Liver (tissue), 9 donors: ENCODE data around the gene FOXL1. TPM values are rescaled to one million over a fixed set of nuclear protein-coding genes. Genes with fewer than 3 reads are reported as not detected.
"Not testable (repeated sequence)": the region's sequence is repeated elsewhere in the genome, so short reads cannot be mapped to it uniquely, and the experiment has no call there.

Experiments used
- DNase-seq: peaks from one replicate; pipeline ENCODE4 v3.0.0-alpha.2; 2017; ENCODE audit warnings: low spot score
- H3K27ac ChIP-seq, 2 donors: one replicate each; pipeline ENCODE4 v1.7.0; 2013; ENCODE audit warnings: inconsistent platforms in 2 of 2, low read length in 2 of 2, control low read depth in 1 of 2, low read depth in 1 of 2, mild to moderate bottlenecking in 1 of 2
- H3K27me3 ChIP-seq, 4 donors: one replicate each; pipeline versions ENCODE4 v1.6.1 to v1.7.0; 2013; ENCODE audit warnings: low read length in 3 of 4, inconsistent platforms in 1 of 4, mild to moderate bottlenecking in 1 of 4, moderate library complexity in 1 of 4; ENCODE audit not compliant: control insufficient read depth in 4 of 4, insufficient read depth in 4 of 4
- H3K36me3 ChIP-seq, 4 donors: one replicate each; pipeline versions ENCODE4 v1.6.1 to v1.7.0; 2013; ENCODE audit warnings: low read length in 3 of 4, mild to moderate bottlenecking in 3 of 4, low read depth in 1 of 4, moderate library complexity in 1 of 4; ENCODE audit not compliant: control insufficient read depth in 4 of 4, insufficient read depth in 3 of 4
- H3K4me1 ChIP-seq, 4 donors: one replicate each; pipeline versions ENCODE4 v1.6.1 to v1.7.0; 2013; ENCODE audit warnings: low read length in 3 of 4, mild to moderate bottlenecking in 3 of 4, moderate library complexity in 1 of 4; ENCODE audit not compliant: control insufficient read depth in 4 of 4, insufficient read depth in 4 of 4
- H3K4me3 ChIP-seq, 3 donors: one replicate each; pipeline versions ENCODE4 v1.6.1 to v1.7.0; 2013; ENCODE audit warnings: low read length in 3 of 3, control low read depth in 1 of 3, low read depth in 1 of 3, mild to moderate bottlenecking in 1 of 3
- H3K9ac ChIP-seq, 2 donors: one replicate each; pipeline ENCODE4 v1.7.0; 2013; ENCODE audit warnings: low read length in 2 of 2, mild to moderate bottlenecking in 2 of 2, moderate library complexity in 2 of 2, control low read depth in 1 of 2, low read depth in 1 of 2
- H3K9me3 ChIP-seq, 4 donors: one replicate each; pipeline versions ENCODE4 v1.6.1 to v1.7.0; 2013; ENCODE audit warnings: low read length in 3 of 4; ENCODE audit not compliant: control insufficient read depth in 4 of 4
- ATF3 ChIP-seq: IDR thresholded peaks from 2 replicates; pipeline ENCODE4 v1.6.1; 2016; ENCODE audit warnings: antibody characterized with exemption
- FOXA1 ChIP-seq: IDR thresholded peaks from 2 replicates; pipeline ENCODE4 v1.6.1; 2016; ENCODE audit warnings: antibody characterized with exemption
- FOXA2 ChIP-seq: IDR thresholded peaks from 2 replicates; pipeline ENCODE4 v1.6.1; 2016; ENCODE audit warnings: antibody characterized with exemption
- GABPA ChIP-seq, 2 donors: IDR thresholded peaks in 1 of 2; conservative IDR thresholded peaks in 1 of 2; 2 replicates each; pipeline ENCODE4 v1.6.1; 2016; ENCODE audit warnings: antibody characterized with exemption in 2 of 2, mild to moderate bottlenecking in 1 of 2, moderate library complexity in 1 of 2
- HNF4G ChIP-seq: IDR thresholded peaks from 2 replicates; pipeline ENCODE4 v1.6.1; 2016; ENCODE audit warnings: antibody characterized with exemption
- JUND ChIP-seq, 2 donors: IDR thresholded peaks; 2 replicates each; pipeline ENCODE4 v1.6.1; 2016; ENCODE audit warnings: antibody characterized with exemption in 2 of 2
- RAD21 ChIP-seq, 2 donors: IDR thresholded peaks; 2 replicates each; pipeline ENCODE4 v1.6.1; 2016; ENCODE audit warnings: antibody characterized with exemption in 2 of 2, mild to moderate bottlenecking in 2 of 2
- REST ChIP-seq: IDR thresholded peaks from 2 replicates; pipeline ENCODE4 v1.6.1; 2016; ENCODE audit warnings: antibody characterized with exemption, mild to moderate bottlenecking
- RXRA ChIP-seq, 2 donors: IDR thresholded peaks; 2 replicates each; pipeline ENCODE4 v1.6.1; 2017 to 2018; ENCODE audit warnings: antibody characterized with exemption in 2 of 2, mild to moderate bottlenecking in 1 of 2
- SP1 ChIP-seq: IDR thresholded peaks from 2 replicates; pipeline ENCODE4 v1.6.1; 2018; ENCODE audit warnings: antibody characterized with exemption, mild to moderate bottlenecking
- YY1 ChIP-seq: IDR thresholded peaks from 2 replicates; pipeline ENCODE4 v1.6.1; 2016; ENCODE audit warnings: antibody characterized with exemption, mild to moderate bottlenecking
- WGBS: extraction: QIAGEN DNeasy Blood & Tissue Kit; methylation state at CpG from one replicate; pipeline ENCODE4 v1.1.7; 2013; 5-methylcytosine and 5-hydroxymethylcytosine counted together
- polyA plus RNA-seq, 2 donors: library from polyadenylated mRNA; stranded (reverse) in 1 of 2; unstranded in 1 of 2; fragments of 200-250 nt in 1 of 2; fragments of >200 nt in 1 of 2; fragmentation: Nextera tagmentation in 1 of 2; extraction: Ambion mirVana in 1 of 2; gene quantifications; one replicate each; pipeline versions ENCODE4 v1.2.1 to v1.2.3, GENCODE V29; 2013 to 2015
- total RNA-seq, 2 donors: library from RNA; depleted of rRNA; stranded (reverse); fragments of >200 nt; gene quantifications; one replicate each; pipeline ENCODE4 v1.2.3, GENCODE V29; 2014
- donor health status: healthy.
- donor health status: healthy.
- donor health status: healthy.
- donor health status: healthy.
- donor health status: healthy.

The FOXL1 gene
- total and polyA plus RNA-seq, 4 donors = 0.05 to 0.06 TPM; not detected in 2

- Histone ChIP-seq H3K4me3 (no peak overlapping the region), H3K27ac (no peak overlapping the region), H3K27me3 (peaks cover 0 to 15% (median 6%) of the 10 kb centered on the region in 4 donors), H3K36me3 (no peaks in the 10 kb centered on the region), H3K9me3 (no peaks in the 10 kb centered on the region), H3K4me1 (no peaks in the 10 kb centered on the region), H3K9ac (no peak overlapping the region)
- 62% methylated on average over 10 of the region's 10 CpGs for WGBS
- TF ChIP-seq ATF3 = no peak
- TF ChIP-seq RXRA (IDR thresholded peaks at IDR 0.05) = no peak
- TF ChIP-seq FOXA1 = no peak
- TF ChIP-seq SP1 = no peak
- TF ChIP-seq YY1 = peak; percentile 21
- no peak for TF ChIP-seq GABPA (IDR thresholded peaks at IDR 0.05 in 1 of 2, conservative IDR thresholded peaks at IDR 0.05 in 1 of 2)
- TF ChIP-seq HNF4G = no peak
- no peak for TF ChIP-seq RAD21 (IDR thresholded peaks at IDR 0.05)
- no peak for TF ChIP-seq JUND (IDR thresholded peaks at IDR 0.05)
- no peak for DNase-seq
These were observed 7.7 kb downstream of the FOXL1 start for GRCh38 chr16:86585821-86586611.

- no peak overlapping the region for H3K4me3 ChIP-seq
- H3K27ac ChIP-seq = no peak overlapping the region
- H3K4me1 ChIP-seq = no peaks in the 10 kb centered on the region
- no peaks in the 10 kb centered on the region for H3K36me3 ChIP-seq
- H3K9ac ChIP-seq = no peak overlapping the region
- TF ChIP-seq FOXA2 = no peak
- TF ChIP-seq HNF4G = no peak
- TF ChIP-seq REST = no peak
- peaks cover 0 to 19% (median 5%) of the 10 kb centered on the region in 4 donors for H3K27me3 ChIP-seq
- no peak for DNase-seq
- no peaks in the 10 kb centered on the region for H3K9me3 ChIP-seq
- WGBS = 91% methylated on average over 3 of the region's 3 CpGs
These were observed 9.1 kb downstream of the FOXL1 start for GRCh38 chr16:86587487-86587886.

GRCh38 chr16:86587955-86588354, 9.6 kb downstream of the FOXL1 start:
- H3K4me1 ChIP-seq, H3K36me3 ChIP-seq, H3K27ac ChIP-seq, H3K9ac ChIP-seq, DNase-seq, H3K9me3 ChIP-seq, H3K4me3 ChIP-seq: not testable (repeated sequence)
- WGBS = 80% methylated on average over 3 of the region's 3 CpGs
- H3K27me3 ChIP-seq = peaks cover 0 to 21% (median 4%) of the 10 kb centered on the region in 4 donors
